Endothelial cell of umbilical vein (primary cell): Measurements from ENCODE around the gene USP48. TPM values are rescaled to one million over a fixed set of nuclear protein-coding genes. Genes with fewer than 3 reads are reported as not detected.

ENCODE experiments used
- BruUV-seq: library from RNA; stranded (reverse); fragments of 400-500 nt; replicated peaks from 2 replicates; lab custom pipeline; 2021; lab: Mats Ljungman, UMichigan
- CTCF ChIA-PET: fragments of 300-600, 350-600 bp; sonication (Branson Sonifier 250); formaldehyde crosslinking; loops from one replicate; lab custom pipeline; 2021; ENCODE audit warnings: antibody characterized with exemption, inconsistent platforms; lab: Charles Lee
- POLR2A ChIA-PET: fragments of 300-600, 350-600 bp; sonication (Branson Sonifier 250); formaldehyde crosslinking; loops from one replicate; lab custom pipeline; 2021; ENCODE audit warnings: antibody characterized with exemption, inconsistent platforms; lab: Charles Lee
- DNase-seq: peaks from one replicate; pipeline ENCODE4 v3.0.0-alpha.2; 2011; ENCODE audit warnings: low read depth, low spot score
- FAIRE-seq: peaks from 2 replicates; lab custom pipeline; 2011; peaks lifted over from hg19 to GRCh38; lab: Jason Lieb, UNC
- H2AFZ ChIP-seq: 2 replicates; pipeline ENCODE4 v1.6.0; 2012; ENCODE audit warnings: low read depth, low read length, control low read depth, inconsistent platforms
- H3K27ac ChIP-seq: 2 replicates; pipeline ENCODE4 v1.5.1; 2011; ENCODE audit warnings: low read depth, mild to moderate bottlenecking, control low read depth, low read length, moderate library complexity; ENCODE audit not compliant: insufficient read depth
- H3K27me3 ChIP-seq, 2 experiments: 2 replicates each; pipeline versions ENCODE4 v1.6.0 to v1.6.1; 2011; ENCODE audit warnings: low read length in 2 of 2, mixed read lengths in 1 of 2; ENCODE audit not compliant: control insufficient read depth in 2 of 2, insufficient read depth in 2 of 2
- H3K36me3 ChIP-seq, 2 experiments: 2 replicates in 1 of 2; 3 replicates in 1 of 2; pipeline ENCODE4 v1.5.1; 2011; ENCODE audit warnings: low read length in 2 of 2, mild to moderate bottlenecking in 1 of 2, moderate library complexity in 1 of 2; ENCODE audit not compliant: control insufficient read depth in 2 of 2, insufficient read depth in 2 of 2; ENCODE audit errors: extremely low read depth in 1 of 2
- H3K4me1 ChIP-seq: 3 replicates; pipeline ENCODE4 v1.5.1; 2011; ENCODE audit warnings: mild to moderate bottlenecking, low read length; ENCODE audit not compliant: control insufficient read depth, insufficient read depth; ENCODE audit errors: extremely low read depth
- H3K4me2 ChIP-seq: 2 replicates; pipeline ENCODE4 v1.6.1; 2011; ENCODE audit warnings: low read length, control low read depth, mixed read lengths; ENCODE audit not compliant: insufficient read depth
- H3K4me3 ChIP-seq, 3 experiments: fragments of 200-600 bp in 1 of 3; sonication (generic), shearing (Covaris generic) in 1 of 3; replicated peaks in 1 of 3; 2 replicates each; pipeline ENCODE4 v1.5.1; 2011 to 2016; ENCODE audit warnings: control low read depth in 3 of 3, low read length in 3 of 3, mild to moderate bottlenecking in 2 of 3, inconsistent platforms in 1 of 3, low read depth in 1 of 3, moderate library complexity in 1 of 3; ENCODE audit not compliant: insufficient read depth in 1 of 3
- H3K79me2 ChIP-seq: 2 replicates; pipeline ENCODE4 v1.6.0; 2012; ENCODE audit warnings: low read length, inconsistent platforms; ENCODE audit not compliant: control insufficient read depth, insufficient read depth
- H3K9ac ChIP-seq: replicated peaks from 2 replicates; pipeline ENCODE3; 2011; ENCODE audit warnings: low read length, control low read depth; ENCODE audit not compliant: insufficient read depth; ENCODE audit errors: extremely low read depth
- H3K9me1 ChIP-seq: replicated peaks from 3 replicates; pipeline ENCODE4 v1.6.0; 2011; ENCODE audit warnings: mild to moderate bottlenecking, low read length; ENCODE audit not compliant: control insufficient read depth, insufficient read depth; ENCODE audit errors: extremely low read depth
- H3K9me3 ChIP-seq: replicated peaks from 2 replicates; pipeline ENCODE4 v1.5.1; 2012; ENCODE audit warnings: low read length, inconsistent platforms; ENCODE audit not compliant: control insufficient read depth, insufficient read depth
- H4K20me1 ChIP-seq: replicated peaks from 2 replicates; pipeline ENCODE3; 2011; ENCODE audit warnings: mild to moderate bottlenecking, low read length; ENCODE audit not compliant: control insufficient read depth, insufficient read depth; ENCODE audit errors: extremely low read depth
- EZH2 ChIP-seq: IDR thresholded peaks from 2 replicates; pipeline ENCODE4 v1.6.1; 2012; ENCODE audit warnings: borderline replicate concordance, low read depth, mild to moderate bottlenecking, moderate library complexity, low read length, inconsistent platforms; ENCODE audit not compliant: severe bottlenecking
- FOS ChIP-seq: IDR thresholded peaks from 2 replicates; pipeline ENCODE4 v1.6.1; 2011; ENCODE audit warnings: mild to moderate bottlenecking, low read length, moderate library complexity, borderline replicate concordance; ENCODE audit not compliant: insufficient read depth
- GATA2 ChIP-seq: IDR thresholded peaks from 2 replicates; pipeline ENCODE4 v1.7.0; 2011; ENCODE audit warnings: low read depth, mild to moderate bottlenecking, moderate library complexity, mixed read lengths, low read length; ENCODE audit not compliant: insufficient read length, insufficient read depth
- JUN ChIP-seq: IDR thresholded peaks from 2 replicates; pipeline ENCODE4 v1.6.1; 2011; ENCODE audit warnings: borderline replicate concordance, low read depth; ENCODE audit not compliant: insufficient read length, insufficient read depth
- MYC ChIP-seq: IDR thresholded peaks from one replicate; pipeline ENCODE4 v1.6.1; 2011; ENCODE audit warnings: mild to moderate bottlenecking, low read depth, low read length
- POLR2A ChIP-seq: IDR thresholded peaks from 2 replicates; pipeline ENCODE4 v1.6.1; 2012; ENCODE audit warnings: low read depth, mild to moderate bottlenecking, control low read depth, low read length
- POLR2AphosphoS5 ChIP-seq: IDR thresholded peaks from 2 replicates; pipeline ENCODE4 v1.6.1; 2012; ENCODE audit warnings: low read depth, mild to moderate bottlenecking, control low read depth, low read length, moderate library complexity; ENCODE audit not compliant: insufficient read depth
- dilution Hi-C: fragments of 300-500 bp; cut with MboI; formaldehyde crosslinking; loops from one replicate; pipeline ENCODE4 v1.15.0; 2019; ENCODE audit warnings: low sequenced_read_pairs; ENCODE audit not compliant: extremely low pct_ligation_motif_present
- intact Hi-C: fragments of 100-400 bp; cut with micrococcal nuclease; formaldehyde crosslinking; loops from one replicate; pipeline ENCODE4 v1.10.0; 2022
- polyA plus RNA-seq, 4 experiments: library from polyadenylated mRNA; depleted of rRNA in 3 of 4; stranded (reverse) in 3 of 4; unstranded in 1 of 4; fragments of >200 nt; gene quantifications; 2 replicates each; pipeline versions ENCODE4 v1.2.1 to v1.2.3, GENCODE V29; 2011 to 2012; ENCODE audit warnings: missing spikeins in 1 of 4
- total RNA-seq: library from RNA; stranded (reverse); gene quantifications from 2 replicates; pipeline ENCODE4 v1.2.3, GENCODE V29; 2021
- TF ChIP-seq, protein P1 (sequence below), 2 donors: IDR thresholded peaks; 1 replicate in 1 of 2; 2 replicates in 1 of 2; pipeline ENCODE4 v1.5.1; 2011; ENCODE audit warnings: low read length in 2 of 2, mild to moderate bottlenecking in 2 of 2, moderate library complexity in 2 of 2, control low read depth in 1 of 2, inconsistent platforms in 1 of 2, low read depth in 1 of 2; ENCODE audit not compliant: insufficient read depth in 1 of 2; ENCODE audit errors: extremely low read depth in 1 of 2
- TF ChIP-seq, protein P2 (sequence below): IDR thresholded peaks from 2 replicates; pipeline ENCODE4 v1.6.1; 2011; ENCODE audit not compliant: insufficient read depth, insufficient read length

Gene USP48
- total and polyA plus RNA-seq, 2 donors (not counting 3 experiments of a cell fraction or from before 2014, with no cell fraction given): 27.2 to 149 TPM

GRCh38 chr1:21795075-21795474, 12.1 kb upstream of the USP48 start:
- no peaks in the 10 kb centered on the region for H3K9me1 ChIP-seq
- no peak for TF ChIP-seq JUN
- no peak for TF ChIP-seq EZH2
- TF ChIP-seq MYC: no peak
- TF ChIP-seq POLR2AphosphoS5: no peak
- TF ChIP-seq, protein P1, sequence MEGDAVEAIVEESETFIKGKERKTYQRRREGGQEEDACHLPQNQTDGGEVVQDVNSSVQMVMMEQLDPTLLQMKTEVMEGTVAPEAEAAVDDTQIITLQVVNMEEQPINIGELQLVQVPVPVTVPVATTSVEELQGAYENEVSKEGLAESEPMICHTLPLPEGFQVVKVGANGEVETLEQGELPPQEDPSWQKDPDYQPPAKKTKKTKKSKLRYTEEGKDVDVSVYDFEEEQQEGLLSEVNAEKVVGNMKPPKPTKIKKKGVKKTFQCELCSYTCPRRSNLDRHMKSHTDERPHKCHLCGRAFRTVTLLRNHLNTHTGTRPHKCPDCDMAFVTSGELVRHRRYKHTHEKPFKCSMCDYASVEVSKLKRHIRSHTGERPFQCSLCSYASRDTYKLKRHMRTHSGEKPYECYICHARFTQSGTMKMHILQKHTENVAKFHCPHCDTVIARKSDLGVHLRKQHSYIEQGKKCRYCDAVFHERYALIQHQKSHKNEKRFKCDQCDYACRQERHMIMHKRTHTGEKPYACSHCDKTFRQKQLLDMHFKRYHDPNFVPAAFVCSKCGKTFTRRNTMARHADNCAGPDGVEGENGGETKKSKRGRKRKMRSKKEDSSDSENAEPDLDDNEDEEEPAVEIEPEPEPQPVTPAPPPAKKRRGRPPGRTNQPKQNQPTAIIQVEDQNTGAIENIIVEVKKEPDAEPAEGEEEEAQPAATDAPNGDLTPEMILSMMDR (IDR thresholded peaks at IDR 0.05; ENCODE audit: extremely low read depth in 1 of 2, insufficient read depth in 1 of 2, low read depth in 1 of 2, low read length in 2 of 2): no peak
- TF ChIP-seq FOS: no peak
- dilution Hi-C loops: no loop called here
- H3K4me3 ChIP-seq: no peak overlapping the region
- H3K27ac ChIP-seq: no peak overlapping the region
- H3K9ac ChIP-seq: no peak overlapping the region
- DNase-seq: no peak
- FAIRE-seq: no peak
- no peaks in the 10 kb centered on the region for H3K9me3 ChIP-seq
- ChIA-PET CTCF (no interaction called here), POLR2A (no interaction called here)
- no TSS peak for BruUV-seq
- H3K27me3 ChIP-seq: no peaks in the 10 kb centered on the region
- no peaks in the 10 kb centered on the region for H3K4me1 ChIP-seq
- no peak overlapping the region for H3K4me2 ChIP-seq
- H3K36me3 ChIP-seq: no peaks in the 10 kb centered on the region
- H3K79me2 ChIP-seq: no peaks in the 10 kb centered on the region
- intact Hi-C loops: no loop called here
- no peak overlapping the region for H2AFZ ChIP-seq
- H4K20me1 ChIP-seq: no peaks in the 10 kb centered on the region

GRCh38 chr1:21794656-21795055, 11.7 kb upstream of the USP48 start:
- Histone ChIP-seq H3K36me3 (no peaks in the 10 kb centered on the region), H3K79me2 (no peaks in the 10 kb centered on the region), H3K27ac (no peak overlapping the region), H4K20me1 (no peaks in the 10 kb centered on the region), H3K4me3 (no peak overlapping the region), H3K9me3 (no peaks in the 10 kb centered on the region), H3K4me2 (no peak overlapping the region), H3K9me1 (no peaks in the 10 kb centered on the region), H3K9ac (no peak overlapping the region), H3K27me3 (no peaks in the 10 kb centered on the region), H3K4me1 (no peaks in the 10 kb centered on the region), H2AFZ (no peak overlapping the region)
- BruUV-seq: no TSS peak
- intact Hi-C loops: no loop called here
- dilution Hi-C loops: no loop called here
- DNase-seq (no peak), FAIRE-seq (no peak)
- TF ChIP-seq, protein P1 (IDR thresholded peaks at IDR 0.05; ENCODE audit: extremely low read depth in 1 of 2, insufficient read depth in 1 of 2, low read depth in 1 of 2, low read length in 2 of 2): no peak
- TF ChIP-seq, protein P2, sequence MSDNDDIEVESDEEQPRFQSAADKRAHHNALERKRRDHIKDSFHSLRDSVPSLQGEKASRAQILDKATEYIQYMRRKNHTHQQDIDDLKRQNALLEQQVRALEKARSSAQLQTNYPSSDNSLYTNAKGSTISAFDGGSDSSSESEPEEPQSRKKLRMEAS: no peak
- TF ChIP-seq POLR2AphosphoS5 (no peak), FOS (no peak), MYC (no peak), POLR2A (no peak), EZH2 (no peak), GATA2 (no peak), JUN (no peak)
- POLR2A ChIA-PET: no interaction called here
- CTCF ChIA-PET: no interaction called here
